Measurements from ENCODE around the gene ANKRD13D.

ANKRD13D gene

GRCh38 chr11:67261946-67262681, 27.0 kb upstream of the ANKRD13D start:
- no peak for DNase-seq (ENCODE audit: low read depth in 4 of 4, low spot score in 1 of 4)

DNA sequence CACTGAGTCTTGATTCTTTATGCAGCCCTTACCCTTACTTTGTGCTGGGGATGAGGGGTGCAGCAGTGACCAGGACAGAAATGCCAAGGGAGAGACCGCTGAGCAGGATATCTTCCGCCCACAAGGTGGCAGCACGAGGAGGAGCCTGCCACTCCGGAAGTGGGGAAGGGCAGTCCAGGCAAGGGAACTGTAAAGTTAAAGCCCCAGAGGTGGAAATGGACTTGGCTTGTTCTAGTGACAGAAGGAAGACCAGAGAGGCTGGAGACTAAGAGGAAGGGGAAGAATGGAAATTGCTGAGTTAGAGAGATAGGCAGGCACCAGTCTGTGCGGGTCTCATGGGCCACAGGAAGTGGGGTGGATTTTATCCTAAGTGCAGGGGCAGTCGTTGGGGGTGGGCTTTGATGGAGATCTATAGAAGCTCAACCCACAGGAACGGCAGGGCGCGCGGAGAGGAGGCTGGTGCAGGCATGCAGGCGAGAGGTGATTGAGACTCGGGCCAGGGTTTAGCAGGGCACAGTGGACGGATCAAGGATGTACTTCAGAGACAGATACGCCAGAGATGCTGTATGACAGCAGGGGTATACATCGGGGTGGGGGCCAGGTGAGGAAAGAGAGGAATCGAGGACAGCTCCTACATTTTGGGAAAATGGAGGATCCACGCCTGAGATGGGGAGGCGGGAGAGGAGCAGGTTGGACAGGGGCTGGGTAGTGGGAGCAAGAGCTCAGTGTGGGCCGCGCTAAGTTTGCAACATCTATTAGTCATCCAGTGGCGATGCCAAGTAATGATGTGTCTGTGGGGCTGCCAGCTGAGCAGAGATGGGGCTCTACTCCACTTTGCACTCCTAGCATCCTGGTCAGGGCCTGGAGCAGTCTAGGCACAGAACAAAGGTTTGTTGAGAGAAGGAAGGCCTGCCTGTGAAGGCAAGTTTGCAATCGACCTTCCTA, 26.1 kb upstream of the ANKRD13D start:
- DNase-seq (ENCODE audit: low read depth in 4 of 4, low spot score in 1 of 4) = peak in 1 of 4 experiments; percentile 64

- DNase-seq (ENCODE audit: low read depth in 4 of 4, low spot score in 1 of 4) = no peak
These were observed 24.8 kb upstream of the ANKRD13D start for GRCh38 chr11:67264260-67264659.

GRCh38 chr11:67264877-67265632, 24.0 kb upstream of the ANKRD13D start:
- no peak for DNase-seq (ENCODE audit: low read depth in 4 of 4, low spot score in 1 of 4)

DNA sequence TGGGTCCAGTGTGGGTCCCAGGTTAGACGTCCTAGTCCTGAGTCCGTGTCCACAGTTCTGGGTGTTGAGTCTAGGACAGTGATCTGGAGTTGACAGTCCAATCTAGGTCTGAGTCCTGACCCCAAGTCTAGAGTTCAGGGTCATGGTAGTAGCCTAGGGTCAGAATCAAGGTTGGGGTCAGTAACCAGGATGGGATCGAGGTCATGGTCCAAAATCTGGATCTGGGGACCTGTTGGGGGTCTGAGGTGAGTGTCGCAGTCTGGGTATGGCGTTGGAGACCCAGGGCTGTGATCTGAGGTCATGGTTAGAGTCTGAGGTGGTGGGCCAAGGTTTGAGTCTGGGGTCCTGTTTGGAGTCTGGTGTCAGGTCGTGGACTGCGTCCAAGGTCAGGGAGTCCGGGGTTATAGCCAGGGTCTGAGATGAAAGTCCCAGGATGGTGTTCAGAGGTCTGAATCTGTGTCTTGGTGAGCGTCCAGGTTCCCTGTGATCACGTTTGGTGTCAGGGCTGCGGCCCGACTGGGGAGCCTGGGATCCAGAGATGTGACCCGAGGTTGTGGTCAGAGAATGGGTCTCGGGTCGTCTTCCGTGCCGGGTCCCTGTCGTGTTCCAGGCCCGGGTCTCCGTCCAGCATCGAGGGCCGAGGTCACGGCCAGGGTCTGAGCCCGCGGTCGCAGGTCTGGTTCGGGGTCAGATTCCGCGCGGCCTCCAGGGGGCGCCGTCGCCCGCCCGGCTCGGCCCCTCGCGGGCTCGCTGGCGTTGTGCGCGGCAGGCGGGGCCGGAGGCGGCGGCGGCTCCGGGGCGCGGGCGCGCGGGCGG, 23.3 kb upstream of the ANKRD13D start:
- DNase-seq (ENCODE audit: low read depth in 4 of 4, low spot score in 1 of 4) = peak in 2 of 4 experiments; percentile 70 to 71

DNA sequence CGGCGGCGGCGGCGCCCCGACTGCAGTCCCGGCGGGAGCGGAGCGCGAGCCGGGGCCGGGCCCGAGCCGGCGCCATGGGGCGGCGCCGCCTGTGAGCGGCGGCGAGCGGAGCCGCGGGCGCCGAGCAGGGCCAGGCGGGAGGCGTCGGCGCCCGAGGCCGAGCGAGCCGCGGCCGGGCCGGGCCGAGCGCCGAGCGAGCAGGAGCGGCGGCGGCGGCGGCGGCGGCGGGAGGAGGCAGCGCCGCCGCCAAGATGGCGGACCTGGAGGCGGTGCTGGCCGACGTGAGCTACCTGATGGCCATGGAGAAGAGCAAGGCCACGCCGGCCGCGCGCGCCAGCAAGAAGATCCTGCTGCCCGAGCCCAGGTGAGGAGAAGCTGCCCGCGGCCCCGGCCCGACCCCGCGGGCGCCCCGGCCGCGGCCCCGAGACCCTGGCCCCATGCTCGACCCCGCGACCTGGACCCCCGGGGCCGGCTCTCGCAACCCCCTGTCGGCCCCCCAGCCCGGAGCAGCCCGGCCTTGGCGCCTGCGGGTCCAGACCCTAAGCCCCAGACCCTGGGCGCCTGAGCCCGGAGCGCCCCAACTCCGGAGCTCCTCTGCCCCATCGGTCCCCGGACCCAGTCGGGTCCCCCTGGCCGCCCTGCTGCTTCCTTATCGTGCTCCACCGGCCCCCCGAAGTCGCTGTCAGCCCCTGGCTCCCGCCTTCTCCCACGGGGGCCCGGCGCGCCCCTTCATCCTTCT, 22.5 kb upstream of the ANKRD13D start, which contains the start of gene GRK2:
GRK2 (plus strand) TSS at position 25 of the 739 bp plus-strand sequence; CDS start at position 252, 227 bp downstream.
- DNase-seq (ENCODE audit: low read depth in 4 of 4, low spot score in 1 of 4) = no peak

GRCh38 chr11:67267188-67268080, 21.7 kb upstream of the ANKRD13D start:
- no peak for DNase-seq (ENCODE audit: low read depth in 4 of 4, low spot score in 1 of 4)

GRCh38 chr11:67268081-67268961, 20.8 kb upstream of the ANKRD13D start:
- peak in 1 of 4 experiments; percentile 69 for DNase-seq (ENCODE audit: low read depth in 4 of 4, low spot score in 1 of 4)

GRCh38 chr11:67268962-67269268, 20.2 kb upstream of the ANKRD13D start:
- no peak for DNase-seq (ENCODE audit: low read depth in 4 of 4, low spot score in 1 of 4)

- no peak for DNase-seq (ENCODE audit: low read depth in 4 of 4, low spot score in 1 of 4)
These were observed 19.5 kb upstream of the ANKRD13D start for GRCh38 chr11:67269401-67270255.

DNA sequence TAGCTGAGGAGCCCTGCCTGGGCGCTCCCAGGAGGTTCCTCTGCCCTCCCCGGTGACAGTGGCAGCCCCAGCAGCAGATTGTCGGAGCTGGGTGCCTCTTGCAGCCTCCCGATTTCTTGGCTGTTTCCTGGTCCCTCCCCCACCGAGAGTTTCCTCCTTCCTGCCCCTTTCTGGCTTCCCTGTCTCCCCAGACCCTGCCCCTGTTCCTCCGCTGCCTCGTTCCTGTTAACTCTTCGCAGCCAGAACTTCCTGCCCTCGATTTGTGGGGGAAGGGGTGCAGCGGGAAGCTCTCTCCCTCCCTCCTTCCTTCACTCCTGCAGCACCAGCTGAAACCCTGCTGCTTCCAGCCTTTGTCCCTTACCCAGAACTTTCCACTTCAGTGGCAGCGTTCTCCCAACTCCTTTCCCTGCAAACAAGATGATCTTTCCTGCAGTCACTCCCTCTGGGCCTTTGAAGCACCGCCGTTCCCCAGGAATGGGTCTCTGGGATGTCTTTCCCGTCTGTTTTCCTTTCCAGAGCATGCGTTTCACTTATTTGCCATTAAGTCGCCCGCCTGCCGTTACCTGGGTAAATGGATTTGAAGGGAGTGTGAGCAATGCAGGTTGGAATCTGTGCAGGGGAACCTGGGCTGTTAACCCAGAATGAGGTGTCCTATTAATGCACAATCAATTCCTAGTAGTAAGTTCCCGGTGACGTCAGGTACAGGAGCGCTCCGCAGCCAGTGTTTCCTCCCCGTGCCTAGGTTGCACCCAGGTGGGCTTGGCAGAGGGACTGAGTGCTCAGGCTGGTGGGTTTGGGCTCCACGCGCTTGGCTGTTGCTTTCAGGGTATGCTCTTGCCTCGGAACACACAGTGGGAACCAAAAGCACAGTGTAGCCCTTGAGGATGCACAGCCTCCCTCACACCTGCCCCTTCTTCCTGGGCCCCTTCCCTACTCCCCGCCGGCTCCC, 18.6 kb upstream of the ANKRD13D start:
- no peak for DNase-seq (ENCODE audit: low read depth in 4 of 4, low spot score in 1 of 4)

DNA sequence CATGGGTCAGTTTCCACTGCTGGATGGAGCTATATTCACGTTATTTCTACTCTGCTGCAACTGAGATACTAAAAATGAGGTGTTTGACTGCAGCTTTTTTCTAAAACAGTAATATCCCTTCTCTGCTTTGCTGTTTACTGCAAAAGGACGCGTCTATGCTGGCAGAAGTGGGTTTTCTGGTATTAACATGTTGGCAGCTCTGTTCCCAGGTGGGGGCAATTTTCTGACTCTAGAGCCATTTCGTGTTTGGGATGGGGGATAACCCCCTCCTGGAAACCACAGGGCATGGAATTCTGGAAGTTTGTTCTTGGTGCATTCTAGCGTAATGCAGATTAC, 17.9 kb upstream of the ANKRD13D start:
- no peak for DNase-seq (ENCODE audit: low read depth in 4 of 4, low spot score in 1 of 4)

GRCh38 chr11:67271541-67272284, 17.4 kb upstream of the ANKRD13D start:
- DNase-seq (ENCODE audit: low read depth in 4 of 4, low spot score in 1 of 4) = no peak

DNA sequence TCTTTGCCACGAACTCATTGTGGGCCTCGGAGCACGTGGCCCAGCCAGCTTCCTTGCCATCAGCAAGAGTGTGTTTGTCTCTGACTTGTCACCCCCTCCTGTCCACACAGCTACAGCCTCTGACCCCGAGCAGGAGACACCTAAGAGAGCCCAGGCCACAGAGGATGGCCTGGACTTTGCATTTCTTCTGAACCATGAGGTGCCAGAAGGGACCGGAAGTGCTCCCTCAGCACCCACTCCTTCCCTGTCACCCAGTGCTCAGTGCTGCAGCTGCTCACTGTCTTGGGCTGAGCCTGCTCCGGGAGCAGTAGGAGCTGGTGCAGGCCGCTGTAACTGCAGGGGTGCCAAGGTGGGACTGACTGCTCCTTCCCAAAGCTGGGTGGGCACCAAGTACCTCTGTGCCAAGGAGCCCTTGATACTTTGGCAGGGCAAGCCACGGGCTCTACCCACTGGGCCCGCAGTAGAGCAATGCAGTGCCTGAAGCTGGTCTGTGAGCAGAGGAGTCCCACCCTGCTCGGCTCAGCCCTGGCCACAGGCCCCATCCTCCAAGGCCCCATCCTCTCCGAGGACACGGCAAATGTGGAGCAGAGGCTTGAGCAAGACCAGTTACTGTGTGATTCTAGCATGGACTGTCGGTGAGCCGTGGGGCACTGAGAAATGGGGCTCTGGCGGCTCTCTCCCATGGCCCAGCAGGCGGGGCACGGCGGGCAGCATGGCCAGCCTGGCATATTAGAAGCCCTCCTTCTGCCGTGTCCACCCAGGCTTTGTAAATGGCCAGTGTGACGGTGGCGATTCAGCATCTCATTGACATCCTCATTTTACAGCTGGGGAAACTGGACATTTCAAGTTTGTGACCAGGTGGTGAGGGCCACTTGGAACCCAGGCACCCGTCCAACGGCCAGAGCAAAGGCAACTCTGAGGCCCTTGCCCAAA, 16.5 kb upstream of the ANKRD13D start:
- no peak for DNase-seq (ENCODE audit: low read depth in 4 of 4, low spot score in 1 of 4)
